Panc1 (cell line): Measurements from ENCODE around the gene PTGFRN.

ENCODE experiments used
- POLR2AphosphoS5 ChIP-seq: IDR thresholded peaks from 2 replicates; pipeline ENCODE4 v1.6.1; 2012; ENCODE audit warnings: mild to moderate bottlenecking, low read depth, low read length, moderate library complexity
- TCF7L2 ChIP-seq: IDR thresholded peaks from 2 replicates; pipeline ENCODE4 v1.6.1; 2011; ENCODE audit warnings: mild to moderate bottlenecking, low read depth, low read length, inconsistent platforms
- TF ChIP-seq, protein P1 (sequence below): fragments of 450-650 bp; IDR thresholded peaks from 2 replicates; pipeline ENCODE4 v1.5.1; 2017; ENCODE audit warnings: mild to moderate bottlenecking

DNA sequence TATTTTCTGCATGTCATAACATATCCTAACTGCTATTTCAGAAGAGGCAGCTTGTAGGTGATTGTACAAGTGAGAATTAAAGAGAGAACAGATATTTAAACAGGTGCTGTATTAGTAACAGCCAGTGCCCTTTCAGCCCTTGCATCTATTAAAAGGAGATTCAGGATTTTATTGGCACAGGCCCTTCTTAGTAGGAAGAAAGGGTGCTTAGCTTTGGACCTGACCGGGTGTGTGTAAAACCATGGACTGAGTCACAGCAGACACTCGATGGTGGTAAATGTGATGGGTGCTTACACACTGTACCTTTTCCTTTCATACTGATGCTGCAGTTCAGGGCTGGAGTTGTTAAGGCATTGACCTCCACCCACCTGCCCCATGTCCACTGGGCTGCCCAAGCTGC is 79.2 kb downstream of the PTGFRN start:
- TF ChIP-seq, protein P1, sequence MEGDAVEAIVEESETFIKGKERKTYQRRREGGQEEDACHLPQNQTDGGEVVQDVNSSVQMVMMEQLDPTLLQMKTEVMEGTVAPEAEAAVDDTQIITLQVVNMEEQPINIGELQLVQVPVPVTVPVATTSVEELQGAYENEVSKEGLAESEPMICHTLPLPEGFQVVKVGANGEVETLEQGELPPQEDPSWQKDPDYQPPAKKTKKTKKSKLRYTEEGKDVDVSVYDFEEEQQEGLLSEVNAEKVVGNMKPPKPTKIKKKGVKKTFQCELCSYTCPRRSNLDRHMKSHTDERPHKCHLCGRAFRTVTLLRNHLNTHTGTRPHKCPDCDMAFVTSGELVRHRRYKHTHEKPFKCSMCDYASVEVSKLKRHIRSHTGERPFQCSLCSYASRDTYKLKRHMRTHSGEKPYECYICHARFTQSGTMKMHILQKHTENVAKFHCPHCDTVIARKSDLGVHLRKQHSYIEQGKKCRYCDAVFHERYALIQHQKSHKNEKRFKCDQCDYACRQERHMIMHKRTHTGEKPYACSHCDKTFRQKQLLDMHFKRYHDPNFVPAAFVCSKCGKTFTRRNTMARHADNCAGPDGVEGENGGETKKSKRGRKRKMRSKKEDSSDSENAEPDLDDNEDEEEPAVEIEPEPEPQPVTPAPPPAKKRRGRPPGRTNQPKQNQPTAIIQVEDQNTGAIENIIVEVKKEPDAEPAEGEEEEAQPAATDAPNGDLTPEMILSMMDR, result no peak
- TF ChIP-seq TCF7L2, result no peak
- TF ChIP-seq POLR2AphosphoS5, result no peak
